GM12874 (cell line): Measurements from ENCODE around the gene DDAH1.

Source experiments
- CTCF ChIP-seq: IDR thresholded peaks from 2 replicates; pipeline ENCODE4 v1.5.1; 2011; ENCODE audit warnings: low read depth, mild to moderate bottlenecking, control low read depth, low read length, moderate library complexity; ENCODE audit not compliant: insufficient read depth

DDAH1 gene

GRCh38 chr1:85373378-85373708 lies 91.6 kb downstream of the DDAH1 start:
- TF ChIP-seq CTCF: no peak

GRCh38 chr1:85372683-85373377 lies 92.1 kb downstream of the DDAH1 start:
- no peak for TF ChIP-seq CTCF

GRCh38 chr1:85371021-85371420 lies 93.9 kb downstream of the DDAH1 start:
- TF ChIP-seq CTCF: no peak

- no peak for TF ChIP-seq CTCF
Observed at GRCh38 chr1:85368073-85368770, 96.7 kb downstream of the DDAH1 start.

- TF ChIP-seq CTCF: no peak
Observed at GRCh38 chr1:85366391-85367170, 98.4 kb downstream of the DDAH1 start.

- no peak for TF ChIP-seq CTCF
Observed at GRCh38 chr1:85365851-85366250, 99.1 kb downstream of the DDAH1 start.

- TF ChIP-seq CTCF: no peak
Observed at GRCh38 chr1:85363521-85363920, 101.4 kb downstream of the DDAH1 start.
